Fibroblast of lung (primary cell): Measurements from ENCODE around the gene WDR86. TPM values are rescaled to one million over a fixed set of nuclear protein-coding genes. Genes with fewer than 3 reads are reported as not detected.

ENCODE experiments used
- DNase-seq, 2 donors: peaks; one replicate each; pipeline versions ENCODE4 v3.0.0 to v3.0.0-alpha.2; 2010; ENCODE audit warnings: low read depth in 2 of 2
- H2AFZ ChIP-seq: 2 replicates; pipeline ENCODE4 v1.5.1; 2012; ENCODE audit warnings: low read length, control low read depth, inconsistent platforms
- H3K27ac ChIP-seq: 2 replicates; pipeline ENCODE4 v1.5.1; 2011; ENCODE audit warnings: low read length, control low read depth; ENCODE audit not compliant: insufficient read depth
- H3K27me3 ChIP-seq: 2 replicates; pipeline ENCODE4 v1.5.1; 2011; ENCODE audit warnings: mild to moderate bottlenecking, low read length; ENCODE audit not compliant: control insufficient read depth, insufficient read depth
- H3K36me3 ChIP-seq: 2 replicates; pipeline ENCODE4 v1.5.1; 2011; ENCODE audit warnings: low read length; ENCODE audit not compliant: control insufficient read depth, insufficient read depth
- H3K4me1 ChIP-seq: 2 replicates; pipeline ENCODE4 v1.5.1; 2011; ENCODE audit warnings: low read length; ENCODE audit not compliant: control insufficient read depth, insufficient read depth; ENCODE audit errors: extremely low read depth
- H3K4me2 ChIP-seq: 2 replicates; pipeline ENCODE4 v1.5.1; 2011; ENCODE audit warnings: low read length, control low read depth; ENCODE audit not compliant: insufficient read depth; ENCODE audit errors: extremely low read depth
- H3K4me3 ChIP-seq, 4 experiments: fragments of 200-600 bp in 1 of 4; sonication (generic) in 1 of 4; replicated peaks in 1 of 4; 2 replicates each; pipeline ENCODE4 v1.5.1; 2011 to 2016; ENCODE audit warnings: low read length in 4 of 4, low read depth in 3 of 4, mild to moderate bottlenecking in 3 of 4, control low read depth in 2 of 4, inconsistent platforms in 1 of 4, mixed read lengths in 1 of 4; ENCODE audit not compliant: insufficient read depth in 1 of 4; ENCODE audit errors: control extremely low read depth in 1 of 4
- H3K79me2 ChIP-seq: 2 replicates; pipeline ENCODE4 v1.5.1; 2012; ENCODE audit warnings: mild to moderate bottlenecking, low read length, inconsistent platforms; ENCODE audit not compliant: control insufficient read depth, insufficient read depth
- H3K9ac ChIP-seq: 2 replicates; pipeline ENCODE4 v1.5.1; 2011; ENCODE audit warnings: mild to moderate bottlenecking, low read length, control low read depth; ENCODE audit not compliant: insufficient read depth
- H3K9me3 ChIP-seq: 2 replicates; pipeline ENCODE4 v1.5.1; 2012; ENCODE audit warnings: low read depth, low read length; ENCODE audit not compliant: control insufficient read depth, insufficient read depth
- H4K20me1 ChIP-seq: 2 replicates; pipeline ENCODE4 v1.5.1; 2011; ENCODE audit warnings: low read length; ENCODE audit not compliant: control insufficient read depth, insufficient read depth; ENCODE audit errors: extremely low read depth
- EZH2 ChIP-seq: IDR thresholded peaks from 2 replicates; pipeline ENCODE4 v1.5.1; 2012; ENCODE audit warnings: low read length, control low read depth, mild to moderate bottlenecking; ENCODE audit errors: missing control alignments
- polyA plus RNA-seq, 2 donors: library from polyadenylated mRNA; depleted of rRNA in 1 of 2; stranded (reverse) in 1 of 2; unstranded in 1 of 2; fragments of >200 nt; gene quantifications; 2 replicates each; pipeline ENCODE4 v1.2.1, GENCODE V29; 2011 to 2012; ENCODE audit warnings: missing spikeins in 1 of 2
- total RNA-seq: library from RNA; depleted of rRNA; stranded (reverse); fragments of >200 nt; gene quantifications from 2 replicates; pipeline ENCODE4 v1.2.1, GENCODE V29; 2014
- TF ChIP-seq, protein P1 (sequence below), 2 donors: IDR thresholded peaks in 1 of 2; conservative IDR thresholded peaks in 1 of 2; 1 replicate in 1 of 2; 2 replicates in 1 of 2; pipeline ENCODE4 v1.5.1; 2011 to 2012; ENCODE audit warnings: low read length in 2 of 2, control low read depth in 1 of 2, inconsistent platforms in 1 of 2, low read depth in 1 of 2, mild to moderate bottlenecking in 1 of 2

Gene WDR86
- total and polyA plus RNA-seq, 2 donors (not counting 1 experiment from before 2014, with no cell fraction given), result 0.33 TPM; not detected in 1

DNA sequence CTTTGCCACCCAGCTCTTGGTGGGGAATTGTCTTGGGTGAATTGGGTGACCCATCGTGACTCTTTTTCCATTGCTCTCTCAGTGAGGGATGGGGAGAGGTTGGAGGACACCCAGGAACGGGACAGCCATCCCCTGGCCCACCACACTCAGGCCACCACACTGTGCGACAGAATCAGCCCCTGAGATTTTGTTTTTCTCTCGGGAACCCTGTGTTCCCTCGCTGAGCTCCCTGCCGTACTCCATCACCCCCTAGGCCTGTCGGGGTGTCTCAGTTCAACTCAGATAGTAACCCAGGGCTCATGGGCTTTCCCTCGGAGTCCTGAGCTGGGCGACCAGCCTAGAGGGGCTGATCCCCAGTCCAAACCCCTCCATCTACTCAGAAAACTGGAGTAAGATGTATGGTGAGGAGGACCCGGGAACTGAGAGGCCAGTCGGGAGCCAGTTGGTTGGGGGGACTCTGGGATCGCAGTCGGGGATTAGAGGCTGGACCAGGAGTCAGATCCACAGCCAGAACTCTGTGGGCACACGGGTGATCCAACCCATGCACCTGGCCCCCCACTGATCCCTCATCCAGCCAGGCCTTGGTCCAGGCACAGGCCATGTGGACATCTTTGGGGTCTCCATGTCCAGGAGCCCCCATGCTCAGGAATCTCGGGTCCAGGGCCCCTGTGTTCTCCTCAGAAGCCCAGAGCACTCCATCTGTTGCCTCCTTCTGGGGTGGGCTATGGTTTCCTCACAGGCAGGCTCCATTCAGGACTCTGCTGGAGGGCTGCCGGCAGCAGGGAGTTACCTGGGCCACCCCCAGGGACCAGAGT is 20.8 kb upstream of the WDR86 start:
- Histone ChIP-seq H3K79me2 (no peaks in the 10 kb centered on the region), H3K4me2 (no peak overlapping the region), H3K9me3 (no peaks in the 10 kb centered on the region), H3K4me3 (no peak overlapping the region), H3K36me3 (no peaks in the 10 kb centered on the region), H3K4me1 (peaks cover 15% of the 10 kb centered on the region), H3K27ac (no peak overlapping the region), H4K20me1 (no peaks in the 10 kb centered on the region), H3K27me3 (no peaks in the 10 kb centered on the region), H2AFZ (no peak overlapping the region), H3K9ac (no peak overlapping the region)
- DNase-seq, result no peak
- TF ChIP-seq, protein P1, sequence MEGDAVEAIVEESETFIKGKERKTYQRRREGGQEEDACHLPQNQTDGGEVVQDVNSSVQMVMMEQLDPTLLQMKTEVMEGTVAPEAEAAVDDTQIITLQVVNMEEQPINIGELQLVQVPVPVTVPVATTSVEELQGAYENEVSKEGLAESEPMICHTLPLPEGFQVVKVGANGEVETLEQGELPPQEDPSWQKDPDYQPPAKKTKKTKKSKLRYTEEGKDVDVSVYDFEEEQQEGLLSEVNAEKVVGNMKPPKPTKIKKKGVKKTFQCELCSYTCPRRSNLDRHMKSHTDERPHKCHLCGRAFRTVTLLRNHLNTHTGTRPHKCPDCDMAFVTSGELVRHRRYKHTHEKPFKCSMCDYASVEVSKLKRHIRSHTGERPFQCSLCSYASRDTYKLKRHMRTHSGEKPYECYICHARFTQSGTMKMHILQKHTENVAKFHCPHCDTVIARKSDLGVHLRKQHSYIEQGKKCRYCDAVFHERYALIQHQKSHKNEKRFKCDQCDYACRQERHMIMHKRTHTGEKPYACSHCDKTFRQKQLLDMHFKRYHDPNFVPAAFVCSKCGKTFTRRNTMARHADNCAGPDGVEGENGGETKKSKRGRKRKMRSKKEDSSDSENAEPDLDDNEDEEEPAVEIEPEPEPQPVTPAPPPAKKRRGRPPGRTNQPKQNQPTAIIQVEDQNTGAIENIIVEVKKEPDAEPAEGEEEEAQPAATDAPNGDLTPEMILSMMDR (conservative IDR thresholded peaks at IDR 0.05 in 1 of 2, IDR thresholded peaks at IDR 0.05 in 1 of 2; ENCODE audit: low read depth in 1 of 2, low read length in 2 of 2), result no peak
- no peak for TF ChIP-seq EZH2

DNA sequence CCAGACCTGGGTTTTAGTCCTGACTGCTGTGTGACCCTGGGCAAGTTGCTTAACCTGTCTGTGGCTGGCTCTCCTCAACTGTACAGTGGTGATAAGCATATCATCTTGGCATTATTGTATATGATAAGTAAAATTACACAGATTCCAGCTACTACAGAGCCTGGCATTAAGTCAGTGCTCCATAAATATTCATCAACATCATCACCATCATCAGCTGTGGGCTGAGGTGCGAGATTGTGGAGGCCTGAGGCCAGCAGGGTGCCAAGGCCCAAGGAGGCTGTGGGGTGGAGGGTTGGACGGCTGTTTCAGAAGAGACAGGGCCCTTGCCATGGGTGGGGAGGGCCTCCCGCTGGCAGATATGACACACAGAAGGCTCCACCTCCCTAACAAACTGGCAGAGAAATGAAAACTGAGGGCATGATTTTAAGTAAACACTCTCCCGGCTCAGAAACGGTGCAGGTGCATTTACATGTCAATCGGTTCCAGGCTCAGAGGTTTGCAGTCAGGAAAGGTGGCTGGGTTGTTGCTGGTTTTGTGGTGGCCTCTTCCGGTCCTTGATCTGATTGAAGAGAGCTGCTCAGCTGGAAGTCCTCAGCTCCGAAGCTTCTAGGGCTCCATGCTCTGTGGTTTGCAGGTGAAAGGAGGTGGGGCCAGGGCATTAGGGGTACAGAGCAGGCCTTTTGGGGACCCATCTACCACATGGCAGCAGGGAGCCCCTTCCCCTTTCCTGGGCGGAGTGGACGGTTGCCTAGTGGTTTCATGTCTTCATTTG is 19.9 kb upstream of the WDR86 start:
- H3K9me3 ChIP-seq, result no peaks in the 10 kb centered on the region
- no peaks in the 10 kb centered on the region for H3K36me3 ChIP-seq
- H3K4me1 ChIP-seq, result peaks cover 17% of the 10 kb centered on the region
- TF ChIP-seq EZH2, result no peak
- TF ChIP-seq, protein P1 (conservative IDR thresholded peaks at IDR 0.05 in 1 of 2, IDR thresholded peaks at IDR 0.05 in 1 of 2; ENCODE audit: low read depth in 1 of 2, low read length in 2 of 2), result no peak
- H2AFZ ChIP-seq, result no peak overlapping the region
- H3K4me2 ChIP-seq, result no peak overlapping the region
- no peaks in the 10 kb centered on the region for H4K20me1 ChIP-seq
- H3K79me2 ChIP-seq, result no peaks in the 10 kb centered on the region
- no peak overlapping the region for H3K27ac ChIP-seq
- peak in 1 of 2 donors; percentile 14 for DNase-seq
- H3K27me3 ChIP-seq, result no peaks in the 10 kb centered on the region
- no peak overlapping the region for H3K4me3 ChIP-seq
- H3K9ac ChIP-seq, result no peak overlapping the region

DNA sequence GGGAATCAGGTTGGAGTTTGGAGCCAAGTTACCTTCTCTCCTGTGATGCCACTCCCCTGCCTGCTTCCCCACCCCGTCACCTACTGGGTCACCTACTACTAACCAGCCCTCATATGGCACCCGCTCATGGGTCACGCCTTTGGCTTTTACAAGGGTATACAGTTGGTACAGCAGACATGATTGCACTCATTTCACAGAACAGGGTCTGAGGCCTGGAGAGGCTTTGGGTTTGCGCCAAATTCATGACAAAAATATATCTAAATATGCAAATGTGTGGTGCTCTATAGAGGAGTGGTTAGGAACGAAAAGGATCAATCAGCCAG is 19.4 kb upstream of the WDR86 start:
- H3K36me3 ChIP-seq, result no peaks in the 10 kb centered on the region
- H3K4me1 ChIP-seq, result peaks cover 17% of the 10 kb centered on the region
- no peak overlapping the region for H3K27ac ChIP-seq

More for the DNA sequence above, 19.4 kb upstream of the WDR86 start:
- no peak overlapping the region for H3K4me3 ChIP-seq
- no peak overlapping the region for H3K4me2 ChIP-seq
- H4K20me1 ChIP-seq, result no peaks in the 10 kb centered on the region
- H3K27me3 ChIP-seq, result no peaks in the 10 kb centered on the region
- no peak for DNase-seq
- no peaks in the 10 kb centered on the region for H3K9me3 ChIP-seq
- H2AFZ ChIP-seq, result no peak overlapping the region
- H3K79me2 ChIP-seq, result no peaks in the 10 kb centered on the region
- TF ChIP-seq EZH2, result no peak
- TF ChIP-seq, protein P1 (conservative IDR thresholded peaks at IDR 0.05 in 1 of 2, IDR thresholded peaks at IDR 0.05 in 1 of 2; ENCODE audit: low read depth in 1 of 2, low read length in 2 of 2), result no peak
- H3K9ac ChIP-seq, result no peak overlapping the region
